ENCODE results near the gene SEC23IP.

DNA sequence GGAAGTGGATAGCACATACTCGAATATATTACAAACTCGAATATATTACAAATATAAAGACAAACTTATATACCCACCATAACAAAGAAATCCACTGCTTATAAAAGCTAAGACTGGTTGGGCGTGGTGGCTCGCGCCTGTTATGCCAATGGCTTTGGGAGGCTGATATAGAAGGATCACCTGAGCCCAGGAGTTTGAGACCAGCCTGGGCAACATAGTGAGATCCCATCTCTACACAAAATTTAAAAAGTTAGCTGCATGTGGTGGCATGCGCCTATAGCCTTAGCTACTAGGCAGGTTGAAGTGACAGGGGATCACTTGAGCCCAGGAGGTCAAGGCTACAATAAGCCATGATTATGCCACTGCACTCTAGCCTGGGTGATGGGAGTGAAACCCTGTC, 40.3 kb upstream of the SEC23IP start:
- TF ChIP-seq CTCF (IDR thresholded peaks at IDR 0.05; ENCODE audit: low read depth, low read length), result no peak
- TF ChIP-seq EZH2phosphoT487 (IDR thresholded peaks at IDR 0.05; ENCODE audit: low read depth), result no peak

Measured in OCI-LY3 (cell line).